ENCODE measurements around the gene PIGS. TPM values are rescaled to one million over a fixed set of nuclear protein-coding genes. Genes with fewer than 3 reads are reported as not detected.

Gene PIGS
- polyA plus RNA-seq, 1 of the 3 experiments (the other 2 are of a cell fraction) = 78.5 TPM

DNA sequence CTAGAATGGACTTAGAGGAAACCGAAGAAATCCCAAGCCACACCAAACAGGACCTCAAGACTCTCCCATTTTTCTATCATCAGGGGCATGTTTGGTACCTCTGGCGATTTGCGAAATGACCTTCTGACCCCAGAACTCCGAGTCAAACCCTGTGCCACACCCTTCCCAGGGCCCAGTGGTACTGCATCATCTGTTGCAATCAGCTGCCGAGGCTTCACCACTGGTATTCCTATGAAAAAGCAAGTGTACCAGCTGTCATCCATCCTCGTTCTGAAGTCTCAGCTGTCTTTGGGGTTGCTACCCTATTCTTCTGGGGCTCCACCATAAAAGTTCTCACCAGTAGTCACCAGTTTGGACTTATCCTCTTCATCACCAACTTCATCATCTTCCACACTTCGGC lies 45.0 kb upstream of the PIGS start:
- Histone ChIP-seq H3K4me2 (no peak overlapping the region), H3K4me1 (ENCODE audit: control insufficient read depth in 1 of 2, insufficient read depth in 2 of 2, low read depth in 1 of 2, low read length in 1 of 2) (no peaks in the 10 kb centered on the region), H3K36me3 (replicated peaks in 1 of 2; ENCODE audit: control insufficient read depth in 1 of 2, insufficient read depth in 2 of 2, low read length in 1 of 2) (peaks cover 59 to 85% of the 10 kb centered on the region in 2 experiments), H4K20me1 (ENCODE audit: insufficient read depth) (no peaks in the 10 kb centered on the region), H3K9ac (no peak overlapping the region), H3K9me2 (no peaks in the 10 kb centered on the region), H3K27ac (ENCODE audit: low read depth in 2 of 2, low read length in 1 of 2) (no peak overlapping the region), H3K27me3 (ENCODE audit: insufficient read depth) (no peaks in the 10 kb centered on the region), H3K9me3 (no peaks in the 10 kb centered on the region), H3K4me3 (ENCODE audit: low read depth in 2 of 2, low read length in 1 of 2) (no peak overlapping the region), H2AFZ (ENCODE audit: low read depth) (no peak overlapping the region), H3F3A (replicated peaks; ENCODE audit: insufficient read depth) (peaks cover 6% of the 10 kb centered on the region), H3K79me2 (ENCODE audit: insufficient read depth) (no peaks in the 10 kb centered on the region)
- 84% methylated on average over 7 of the region's 7 CpGs for WGBS (ENCODE audit: low lambda C conversion rate)
- ChIA-PET POLR2A (interaction anchor here (1.6 kb wide), 1 partner anchor 17 kb away, joined by 3 read pairs; no protein-coding TSS in a partner anchor), CTCF (interaction anchor here (1.0 to 2.6 kb wide), 4 partner anchors 28 to 122 kb away, joined by 3 to 10 read pairs (median 3); partner anchors contain the start of gene BLTP2)
- no peak for TF ChIP-seq NFIC (IDR thresholded peaks at IDR 0.05; ENCODE audit: borderline replicate concordance)
- no peak for TF ChIP-seq EP300 (IDR thresholded peaks at IDR 0.05; ENCODE audit: borderline replicate concordance in 1 of 2, low read depth in 1 of 2, low read length in 1 of 2)
- no peak for TF ChIP-seq TCF12 (IDR thresholded peaks at IDR 0.05)
- TF ChIP-seq, protein P1, sequence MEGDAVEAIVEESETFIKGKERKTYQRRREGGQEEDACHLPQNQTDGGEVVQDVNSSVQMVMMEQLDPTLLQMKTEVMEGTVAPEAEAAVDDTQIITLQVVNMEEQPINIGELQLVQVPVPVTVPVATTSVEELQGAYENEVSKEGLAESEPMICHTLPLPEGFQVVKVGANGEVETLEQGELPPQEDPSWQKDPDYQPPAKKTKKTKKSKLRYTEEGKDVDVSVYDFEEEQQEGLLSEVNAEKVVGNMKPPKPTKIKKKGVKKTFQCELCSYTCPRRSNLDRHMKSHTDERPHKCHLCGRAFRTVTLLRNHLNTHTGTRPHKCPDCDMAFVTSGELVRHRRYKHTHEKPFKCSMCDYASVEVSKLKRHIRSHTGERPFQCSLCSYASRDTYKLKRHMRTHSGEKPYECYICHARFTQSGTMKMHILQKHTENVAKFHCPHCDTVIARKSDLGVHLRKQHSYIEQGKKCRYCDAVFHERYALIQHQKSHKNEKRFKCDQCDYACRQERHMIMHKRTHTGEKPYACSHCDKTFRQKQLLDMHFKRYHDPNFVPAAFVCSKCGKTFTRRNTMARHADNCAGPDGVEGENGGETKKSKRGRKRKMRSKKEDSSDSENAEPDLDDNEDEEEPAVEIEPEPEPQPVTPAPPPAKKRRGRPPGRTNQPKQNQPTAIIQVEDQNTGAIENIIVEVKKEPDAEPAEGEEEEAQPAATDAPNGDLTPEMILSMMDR (IDR thresholded peaks at IDR 0.05) = no peak
- TF ChIP-seq, protein P2, sequence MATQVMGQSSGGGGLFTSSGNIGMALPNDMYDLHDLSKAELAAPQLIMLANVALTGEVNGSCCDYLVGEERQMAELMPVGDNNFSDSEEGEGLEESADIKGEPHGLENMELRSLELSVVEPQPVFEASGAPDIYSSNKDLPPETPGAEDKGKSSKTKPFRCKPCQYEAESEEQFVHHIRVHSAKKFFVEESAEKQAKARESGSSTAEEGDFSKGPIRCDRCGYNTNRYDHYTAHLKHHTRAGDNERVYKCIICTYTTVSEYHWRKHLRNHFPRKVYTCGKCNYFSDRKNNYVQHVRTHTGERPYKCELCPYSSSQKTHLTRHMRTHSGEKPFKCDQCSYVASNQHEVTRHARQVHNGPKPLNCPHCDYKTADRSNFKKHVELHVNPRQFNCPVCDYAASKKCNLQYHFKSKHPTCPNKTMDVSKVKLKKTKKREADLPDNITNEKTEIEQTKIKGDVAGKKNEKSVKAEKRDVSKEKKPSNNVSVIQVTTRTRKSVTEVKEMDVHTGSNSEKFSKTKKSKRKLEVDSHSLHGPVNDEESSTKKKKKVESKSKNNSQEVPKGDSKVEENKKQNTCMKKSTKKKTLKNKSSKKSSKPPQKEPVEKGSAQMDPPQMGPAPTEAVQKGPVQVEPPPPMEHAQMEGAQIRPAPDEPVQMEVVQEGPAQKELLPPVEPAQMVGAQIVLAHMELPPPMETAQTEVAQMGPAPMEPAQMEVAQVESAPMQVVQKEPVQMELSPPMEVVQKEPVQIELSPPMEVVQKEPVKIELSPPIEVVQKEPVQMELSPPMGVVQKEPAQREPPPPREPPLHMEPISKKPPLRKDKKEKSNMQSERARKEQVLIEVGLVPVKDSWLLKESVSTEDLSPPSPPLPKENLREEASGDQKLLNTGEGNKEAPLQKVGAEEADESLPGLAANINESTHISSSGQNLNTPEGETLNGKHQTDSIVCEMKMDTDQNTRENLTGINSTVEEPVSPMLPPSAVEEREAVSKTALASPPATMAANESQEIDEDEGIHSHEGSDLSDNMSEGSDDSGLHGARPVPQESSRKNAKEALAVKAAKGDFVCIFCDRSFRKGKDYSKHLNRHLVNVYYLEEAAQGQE (IDR thresholded peaks at IDR 0.05; ENCODE audit: low read depth, low read length) = no peak
- no peak for DNase-seq

DNA sequence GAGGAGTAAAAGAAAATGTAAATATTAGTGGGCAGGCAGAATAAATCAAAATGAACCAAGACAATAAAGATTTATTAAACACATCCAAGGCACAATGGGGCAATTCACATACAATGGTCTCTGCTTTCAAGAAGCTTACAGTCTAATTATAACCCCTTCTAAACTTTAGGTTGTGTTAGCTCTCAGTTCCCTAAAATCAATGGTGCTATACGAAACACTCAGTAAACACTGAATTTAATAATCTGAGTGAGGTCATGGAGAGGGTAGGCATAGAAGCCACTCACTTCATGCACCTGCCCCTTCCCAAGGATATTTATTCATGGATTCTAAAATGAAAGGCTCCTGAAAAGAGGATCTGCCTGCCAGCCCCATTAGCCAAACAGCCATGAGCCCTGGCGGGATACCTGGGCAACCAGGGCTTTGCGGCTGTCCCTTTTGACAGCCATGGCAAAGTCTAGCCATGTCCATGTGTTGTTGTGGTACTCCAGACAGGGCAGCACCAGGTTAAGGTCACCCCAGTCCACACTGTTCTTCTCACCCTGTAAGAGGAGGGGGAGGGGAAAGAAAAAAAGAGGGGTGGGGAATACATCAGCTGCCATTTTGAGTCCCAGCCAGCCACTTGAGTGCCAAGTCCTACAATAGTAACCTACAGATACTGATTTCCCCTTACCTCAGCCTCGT lies 44.1 kb upstream of the PIGS start:
- Histone ChIP-seq H2AFZ (ENCODE audit: low read depth) (no peak overlapping the region), H3K27ac (ENCODE audit: low read depth in 2 of 2, low read length in 1 of 2) (no peak overlapping the region), H3K4me3 (ENCODE audit: low read depth in 2 of 2, low read length in 1 of 2) (no peak overlapping the region), H3F3A (replicated peaks; ENCODE audit: insufficient read depth) (peaks cover 6% of the 10 kb centered on the region), H4K20me1 (ENCODE audit: insufficient read depth) (no peaks in the 10 kb centered on the region), H3K27me3 (ENCODE audit: insufficient read depth) (no peaks in the 10 kb centered on the region), H3K4me1 (ENCODE audit: control insufficient read depth in 1 of 2, insufficient read depth in 2 of 2, low read depth in 1 of 2, low read length in 1 of 2) (no peaks in the 10 kb centered on the region), H3K9ac (no peak overlapping the region), H3K36me3 (replicated peaks in 1 of 2; ENCODE audit: control insufficient read depth in 1 of 2, insufficient read depth in 2 of 2, low read length in 1 of 2) (peaks cover 51 to 83% of the 10 kb centered on the region in 2 experiments), H3K9me2 (no peaks in the 10 kb centered on the region), H3K4me2 (no peak overlapping the region), H3K9me3 (no peaks in the 10 kb centered on the region), H3K79me2 (ENCODE audit: insufficient read depth) (no peaks in the 10 kb centered on the region)
- WGBS (ENCODE audit: low lambda C conversion rate) = 91% methylated on average over 3 of the region's 4 CpGs
- ChIA-PET CTCF (interaction anchor here (1.0 to 2.6 kb wide), 3 partner anchors 29 to 120 kb away, joined by 4 to 10 read pairs (median 6); partner anchors contain the start of gene BLTP2), POLR2A (interaction anchor here (1.6 kb wide), 1 partner anchor 16 kb away, joined by 3 read pairs; no protein-coding TSS in a partner anchor)
- DNase-seq = no peak
- TF ChIP-seq TEAD4 (IDR thresholded peaks at IDR 0.05; ENCODE audit: borderline replicate concordance, insufficient read depth) = no peak
- TF ChIP-seq, protein P3, sequence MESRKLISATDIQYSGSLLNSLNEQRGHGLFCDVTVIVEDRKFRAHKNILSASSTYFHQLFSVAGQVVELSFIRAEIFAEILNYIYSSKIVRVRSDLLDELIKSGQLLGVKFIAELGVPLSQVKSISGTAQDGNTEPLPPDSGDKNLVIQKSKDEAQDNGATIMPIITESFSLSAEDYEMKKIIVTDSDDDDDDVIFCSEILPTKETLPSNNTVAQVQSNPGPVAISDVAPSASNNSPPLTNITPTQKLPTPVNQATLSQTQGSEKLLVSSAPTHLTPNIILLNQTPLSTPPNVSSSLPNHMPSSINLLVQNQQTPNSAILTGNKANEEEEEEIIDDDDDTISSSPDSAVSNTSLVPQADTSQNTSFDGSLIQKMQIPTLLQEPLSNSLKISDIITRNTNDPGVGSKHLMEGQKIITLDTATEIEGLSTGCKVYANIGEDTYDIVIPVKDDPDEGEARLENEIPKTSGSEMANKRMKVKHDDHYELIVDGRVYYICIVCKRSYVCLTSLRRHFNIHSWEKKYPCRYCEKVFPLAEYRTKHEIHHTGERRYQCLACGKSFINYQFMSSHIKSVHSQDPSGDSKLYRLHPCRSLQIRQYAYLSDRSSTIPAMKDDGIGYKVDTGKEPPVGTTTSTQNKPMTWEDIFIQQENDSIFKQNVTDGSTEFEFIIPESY (IDR thresholded peaks at IDR 0.05; ENCODE audit: borderline replicate concordance, low read depth) = no peak
- TF ChIP-seq, protein P4, sequence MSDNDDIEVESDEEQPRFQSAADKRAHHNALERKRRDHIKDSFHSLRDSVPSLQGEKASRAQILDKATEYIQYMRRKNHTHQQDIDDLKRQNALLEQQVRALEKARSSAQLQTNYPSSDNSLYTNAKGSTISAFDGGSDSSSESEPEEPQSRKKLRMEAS (IDR thresholded peaks at IDR 0.05; ENCODE audit: low read depth) = no peak
- no peak for TF ChIP-seq MXI1 (IDR thresholded peaks at IDR 0.05; ENCODE audit: low read depth, low read length)
- no peak for TF ChIP-seq NRF1 (IDR thresholded peaks at IDR 0.05; ENCODE audit: low read depth, low read length)
- TF ChIP-seq, protein P5, sequence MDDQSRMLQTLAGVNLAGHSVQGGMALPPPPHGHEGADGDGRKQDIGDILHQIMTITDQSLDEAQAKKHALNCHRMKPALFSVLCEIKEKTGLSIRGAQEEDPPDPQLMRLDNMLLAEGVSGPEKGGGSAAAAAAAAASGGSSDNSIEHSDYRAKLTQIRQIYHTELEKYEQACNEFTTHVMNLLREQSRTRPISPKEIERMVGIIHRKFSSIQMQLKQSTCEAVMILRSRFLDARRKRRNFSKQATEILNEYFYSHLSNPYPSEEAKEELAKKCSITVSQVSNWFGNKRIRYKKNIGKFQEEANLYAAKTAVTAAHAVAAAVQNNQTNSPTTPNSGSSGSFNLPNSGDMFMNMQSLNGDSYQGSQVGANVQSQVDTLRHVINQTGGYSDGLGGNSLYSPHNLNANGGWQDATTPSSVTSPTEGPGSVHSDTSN (IDR thresholded peaks at IDR 0.05) = no peak
- no peak for TF ChIP-seq ELF1 (IDR thresholded peaks at IDR 0.05)
- TF ChIP-seq, protein P6, sequence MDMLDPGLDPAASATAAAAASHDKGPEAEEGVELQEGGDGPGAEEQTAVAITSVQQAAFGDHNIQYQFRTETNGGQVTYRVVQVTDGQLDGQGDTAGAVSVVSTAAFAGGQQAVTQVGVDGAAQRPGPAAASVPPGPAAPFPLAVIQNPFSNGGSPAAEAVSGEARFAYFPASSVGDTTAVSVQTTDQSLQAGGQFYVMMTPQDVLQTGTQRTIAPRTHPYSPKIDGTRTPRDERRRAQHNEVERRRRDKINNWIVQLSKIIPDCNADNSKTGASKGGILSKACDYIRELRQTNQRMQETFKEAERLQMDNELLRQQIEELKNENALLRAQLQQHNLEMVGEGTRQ (IDR thresholded peaks at IDR 0.05; ENCODE audit: borderline replicate concordance, low read depth, low read length) = no peak
- no peak for TF ChIP-seq TCF12 (IDR thresholded peaks at IDR 0.05)
- TF ChIP-seq TAF1 (IDR thresholded peaks at IDR 0.05; ENCODE audit: borderline replicate concordance, low read depth, low read length) = no peak
- TF ChIP-seq USF1 (IDR thresholded peaks at IDR 0.05; ENCODE audit: borderline replicate concordance, low read depth) = no peak

Measured in SK-N-SH (cell line).